Endodermal cell (in vitro differentiated cells): ENCODE data around the gene PDCD1LG2. TPM values are rescaled to one million over a fixed set of nuclear protein-coding genes. Genes with fewer than 3 reads are reported as not detected.

Source experiments
- DNase-seq: peaks from one replicate; pipeline ENCODE4 v3.0.0-alpha.2; 2017
- H3K27ac ChIP-seq: 2 replicates; pipeline ENCODE4 v1.5.1; 2013; ENCODE audit warnings: mild to moderate bottlenecking, low read depth, low read length, moderate library complexity
- H3K27me3 ChIP-seq: 2 replicates; pipeline ENCODE4 v1.6.1; 2013; ENCODE audit warnings: mild to moderate bottlenecking, low read length, moderate library complexity; ENCODE audit not compliant: insufficient read depth, control insufficient read depth, poor library complexity, severe bottlenecking
- H3K36me3 ChIP-seq: 2 replicates; pipeline ENCODE4 v1.7.0; 2013; ENCODE audit warnings: mild to moderate bottlenecking, low read length, moderate library complexity; ENCODE audit not compliant: control insufficient read depth, insufficient read depth
- H3K4me1 ChIP-seq: one replicate; pipeline ENCODE4 v1.7.0; 2013; ENCODE audit warnings: low read length; ENCODE audit not compliant: control insufficient read depth, insufficient read depth
- H3K4me3 ChIP-seq: 2 replicates; pipeline ENCODE4 v1.5.1; 2013; ENCODE audit warnings: mild to moderate bottlenecking, low read length, moderate library complexity
- H3K9ac ChIP-seq: 2 replicates; pipeline ENCODE4 v1.6.1; 2013; ENCODE audit warnings: mild to moderate bottlenecking, low read length, moderate library complexity; ENCODE audit not compliant: poor library complexity, severe bottlenecking; ENCODE audit errors: extremely low read depth
- H3K9me3 ChIP-seq: 2 replicates; pipeline ENCODE4 v1.6.1; 2013; ENCODE audit warnings: mild to moderate bottlenecking, low read length, moderate library complexity; ENCODE audit not compliant: control insufficient read depth
- H3K27ac Mint-ChIP-seq: 2 replicates; pipeline ENCODE4 v1.8.0; 2020; ENCODE audit warnings: mixed read lengths
- H3K27me3 Mint-ChIP-seq: 2 replicates; pipeline ENCODE4 v1.8.0; 2021; ENCODE audit warnings: mild to moderate bottlenecking, mixed read lengths; ENCODE audit not compliant: insufficient read depth
- H3K36me3 Mint-ChIP-seq: 2 replicates; pipeline ENCODE4 v1.8.0; 2020; ENCODE audit warnings: low read depth, mixed read lengths
- H3K4me1 Mint-ChIP-seq: 2 replicates; pipeline ENCODE4 v1.8.0; 2020; ENCODE audit warnings: mixed read lengths
- H3K4me3 Mint-ChIP-seq: 2 replicates; pipeline ENCODE4 v1.8.0; 2020; ENCODE audit warnings: mild to moderate bottlenecking, moderate library complexity, mixed read lengths
- H3K9me3 Mint-ChIP-seq: 2 replicates; pipeline ENCODE4 v1.8.0; 2020; ENCODE audit warnings: mild to moderate bottlenecking, mixed read lengths
- WGBS, 2 experiments: methylation state at CpG; one replicate each; pipeline versions ENCODE4 v1.1.5 to v1.1.7; 2013; ENCODE audit warnings: missing lambda C conversion rate in 2 of 2, mixed read lengths in 1 of 2; ENCODE audit not compliant: insufficient coverage in 1 of 2, insufficient read length in 1 of 2; 5-methylcytosine and 5-hydroxymethylcytosine counted together
- total RNA-seq, 2 donors: library from RNA; stranded (reverse); fragmentation: NEBNext Ultra II Directional in 1 of 2; extraction: Animal tissue kit (Norgen Biotek cat#: 25700) in 1 of 2; gene quantifications; 2 replicates in 1 of 2; 3 replicates in 1 of 2; pipeline ENCODE4 v1.2.1, GENCODE V29; 2021
- TF ChIP-seq, protein P1 (sequence below): fragments of 200-600 bp; sonication (generic); conservative IDR thresholded peaks from 2 replicates; pipeline ENCODE4 v1.5.0; 2021; ENCODE audit warnings: antibody characterized with exemption, mild to moderate bottlenecking

The PDCD1LG2 gene
- total RNA-seq, 2 donors from 2014 or later: not detected

DNA sequence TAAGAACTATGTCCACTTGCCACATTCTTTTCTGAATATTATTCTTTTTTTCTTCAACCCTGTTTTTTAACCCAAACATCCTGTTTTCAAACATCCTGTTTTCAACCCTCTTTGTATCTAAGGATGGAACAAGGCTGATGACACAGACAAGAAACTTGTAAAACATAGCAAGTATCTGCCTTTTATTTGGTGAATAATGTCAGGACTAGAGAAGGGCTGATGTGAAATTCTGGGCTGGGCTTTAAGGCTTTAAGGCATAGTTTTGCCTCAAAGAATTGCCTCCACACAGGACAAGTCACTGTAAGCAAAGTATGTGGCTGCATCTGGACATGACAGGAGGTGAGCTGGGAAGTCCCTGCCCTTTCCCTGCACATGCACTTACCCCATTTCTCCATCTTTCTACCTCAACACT lies 76.1 kb downstream of the PDCD1LG2 start:
- no peak for DNase-seq
- Histone ChIP-seq H3K9me3 (no peaks in the 10 kb centered on the region), H3K4me1 (no peaks in the 10 kb centered on the region), H3K27ac (no peak overlapping the region), H3K27me3 (no peaks in the 10 kb centered on the region), H3K9ac (no peak overlapping the region), H3K36me3 (no peaks in the 10 kb centered on the region), H3K4me3 (no peak overlapping the region)
- Mint-ChIP-seq H3K4me1 (peaks cover 11% of the 10 kb centered on the region), H3K27me3 (no peaks in the 10 kb centered on the region), H3K9me3 (peaks cover 3% of the 10 kb centered on the region), H3K4me3 (no peak overlapping the region), H3K27ac (no peak overlapping the region), H3K36me3 (no peaks in the 10 kb centered on the region)
- TF ChIP-seq, protein P1, sequence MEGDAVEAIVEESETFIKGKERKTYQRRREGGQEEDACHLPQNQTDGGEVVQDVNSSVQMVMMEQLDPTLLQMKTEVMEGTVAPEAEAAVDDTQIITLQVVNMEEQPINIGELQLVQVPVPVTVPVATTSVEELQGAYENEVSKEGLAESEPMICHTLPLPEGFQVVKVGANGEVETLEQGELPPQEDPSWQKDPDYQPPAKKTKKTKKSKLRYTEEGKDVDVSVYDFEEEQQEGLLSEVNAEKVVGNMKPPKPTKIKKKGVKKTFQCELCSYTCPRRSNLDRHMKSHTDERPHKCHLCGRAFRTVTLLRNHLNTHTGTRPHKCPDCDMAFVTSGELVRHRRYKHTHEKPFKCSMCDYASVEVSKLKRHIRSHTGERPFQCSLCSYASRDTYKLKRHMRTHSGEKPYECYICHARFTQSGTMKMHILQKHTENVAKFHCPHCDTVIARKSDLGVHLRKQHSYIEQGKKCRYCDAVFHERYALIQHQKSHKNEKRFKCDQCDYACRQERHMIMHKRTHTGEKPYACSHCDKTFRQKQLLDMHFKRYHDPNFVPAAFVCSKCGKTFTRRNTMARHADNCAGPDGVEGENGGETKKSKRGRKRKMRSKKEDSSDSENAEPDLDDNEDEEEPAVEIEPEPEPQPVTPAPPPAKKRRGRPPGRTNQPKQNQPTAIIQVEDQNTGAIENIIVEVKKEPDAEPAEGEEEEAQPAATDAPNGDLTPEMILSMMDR: no peak

DNA sequence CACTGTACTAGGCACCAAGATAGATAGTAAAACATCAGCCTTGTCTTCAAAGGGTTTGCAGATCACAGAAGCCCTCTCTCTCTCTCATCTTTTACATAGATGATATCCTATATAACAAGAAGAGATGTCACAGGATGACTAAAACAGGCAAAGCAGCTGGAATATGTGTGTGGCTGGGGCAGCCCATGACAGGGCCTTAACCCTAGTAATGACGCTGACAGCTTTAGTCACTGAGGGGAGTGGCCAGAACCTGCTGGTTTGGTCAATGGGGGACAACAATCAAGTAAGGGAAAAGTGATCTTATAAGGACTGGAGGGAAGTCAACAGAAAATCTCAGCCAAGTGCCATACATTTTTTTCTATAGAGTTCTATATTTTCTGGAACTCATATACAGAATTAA lies 76.7 kb downstream of the PDCD1LG2 start:
- H3K9me3 Mint-ChIP-seq: no peaks in the 10 kb centered on the region
- Histone ChIP-seq H3K36me3 (no peaks in the 10 kb centered on the region), H3K9me3 (no peaks in the 10 kb centered on the region), H3K9ac (no peak overlapping the region), H3K27me3 (no peaks in the 10 kb centered on the region), H3K4me3 (no peak overlapping the region), H3K4me1 (no peaks in the 10 kb centered on the region), H3K27ac (no peak overlapping the region)
- H3K4me3 Mint-ChIP-seq: no peak overlapping the region
- TF ChIP-seq, protein P1: no peak
- H3K27me3 Mint-ChIP-seq: no peaks in the 10 kb centered on the region
- H3K27ac Mint-ChIP-seq: peak overlapping the region; percentile 21
- peaks cover 18% of the 10 kb centered on the region for H3K4me1 Mint-ChIP-seq
- no peaks in the 10 kb centered on the region for H3K36me3 Mint-ChIP-seq
- 75 to 83% methylated on average over 1 of the region's 1 CpG for WGBS, 2 experiments
- DNase-seq: no peak

DNA sequence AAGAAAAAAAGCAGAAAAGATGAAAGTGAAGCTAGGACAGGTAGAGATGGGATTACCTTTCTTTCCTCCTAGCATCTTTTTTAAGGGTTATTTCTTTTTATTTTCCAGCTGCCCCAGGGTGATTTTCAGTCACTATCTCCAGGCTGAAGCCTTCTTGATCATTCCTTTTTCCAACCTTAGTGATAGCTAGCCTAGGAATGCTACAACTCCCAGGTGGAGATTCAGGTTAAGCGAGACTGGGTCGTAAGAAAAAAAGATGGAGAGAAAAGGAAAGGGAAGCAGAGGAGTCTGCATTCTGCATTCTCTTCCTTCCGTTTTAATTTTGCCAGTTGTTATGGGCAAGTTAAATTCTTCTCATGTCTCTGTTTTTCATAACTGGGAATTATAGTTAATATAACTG lies 81.9 kb downstream of the PDCD1LG2 start:
- H3K4me1 Mint-ChIP-seq: peaks cover 18% of the 10 kb centered on the region
- no peak overlapping the region for H3K4me3 ChIP-seq
- WGBS, 2 experiments: 83 to 95% methylated on average over 3 of the region's 3 CpGs
- H3K36me3 ChIP-seq: no peaks in the 10 kb centered on the region
- no peak overlapping the region for H3K4me3 Mint-ChIP-seq
- H3K27me3 Mint-ChIP-seq: no peaks in the 10 kb centered on the region
- H3K27ac ChIP-seq: no peak overlapping the region
- TF ChIP-seq, protein P1: no peak
- H3K36me3 Mint-ChIP-seq: no peaks in the 10 kb centered on the region
- no peaks in the 10 kb centered on the region for H3K27me3 ChIP-seq
- peaks cover 4% of the 10 kb centered on the region for H3K4me1 ChIP-seq
- no peak overlapping the region for H3K9ac ChIP-seq
- no peak overlapping the region for H3K27ac Mint-ChIP-seq
- no peaks in the 10 kb centered on the region for H3K9me3 ChIP-seq
- DNase-seq: no peak
- no peaks in the 10 kb centered on the region for H3K9me3 Mint-ChIP-seq
